VCaP (cell line): ENCODE data around the gene URB1.

Source experiments
- H3K27ac ChIP-seq: fragments of 450-650 bp; 2 replicates; pipeline ENCODE4 v1.5.1; 2017
- CTCF ChIP-seq: fragments of 450-650 bp; conservative IDR thresholded peaks from 2 replicates; pipeline ENCODE4 v1.5.1; 2017; ENCODE audit warnings: mild to moderate bottlenecking, moderate library complexity

The URB1 gene

GRCh38 chr21:32356874-32357395 lies 35.9 kb downstream of the URB1 start:
- no peak for TF ChIP-seq CTCF
- no peak overlapping the region for H3K27ac ChIP-seq

GRCh38 chr21:32353002-32353711 lies 39.7 kb downstream of the URB1 start:
- no peak for TF ChIP-seq CTCF
- H3K27ac ChIP-seq, result peak overlapping the region; percentile 98

- peak overlapping the region; percentile 98 for H3K27ac ChIP-seq
Measured at GRCh38 chr21:32352526-32352925, 40.3 kb downstream of the URB1 start.

GRCh38 chr21:32351428-32351827 lies 41.4 kb downstream of the URB1 start:
- peak overlapping the region; percentile 98 for H3K27ac ChIP-seq
- no peak for TF ChIP-seq CTCF

More at GRCh38 chr21:32352526-32352925, 40.3 kb downstream of the URB1 start:
- TF ChIP-seq CTCF, result no peak

- H3K27ac ChIP-seq, result peak overlapping the region; percentile 98
- TF ChIP-seq CTCF, result no peak
Measured at GRCh38 chr21:32350981-32351380, 41.8 kb downstream of the URB1 start.

GRCh38 chr21:32350211-32350980 lies 42.4 kb downstream of the URB1 start:
- peak overlapping the region; percentile 98 for H3K27ac ChIP-seq
- TF ChIP-seq CTCF, result no peak

- H3K27ac ChIP-seq, result peak overlapping the region; percentile 98
- TF ChIP-seq CTCF, result no peak
Measured at GRCh38 chr21:32349333-32349944, 43.4 kb downstream of the URB1 start.
